Activated CD4-positive, alpha-beta T cell treated with anti-CD3 and anti-CD28 coated beads, Interleukin-2, amount 50 U/mL, for 16 hours (primary cell): ENCODE data around the gene STX8.

Source experiments
- DNase-seq: peaks from one replicate; pipeline ENCODE4 v3.0.0-alpha.2; 2020

Gene STX8

GRCh38 chr17:9435165-9435564, 140.5 kb downstream of the STX8 start:
- DNase-seq = no peak

DNA sequence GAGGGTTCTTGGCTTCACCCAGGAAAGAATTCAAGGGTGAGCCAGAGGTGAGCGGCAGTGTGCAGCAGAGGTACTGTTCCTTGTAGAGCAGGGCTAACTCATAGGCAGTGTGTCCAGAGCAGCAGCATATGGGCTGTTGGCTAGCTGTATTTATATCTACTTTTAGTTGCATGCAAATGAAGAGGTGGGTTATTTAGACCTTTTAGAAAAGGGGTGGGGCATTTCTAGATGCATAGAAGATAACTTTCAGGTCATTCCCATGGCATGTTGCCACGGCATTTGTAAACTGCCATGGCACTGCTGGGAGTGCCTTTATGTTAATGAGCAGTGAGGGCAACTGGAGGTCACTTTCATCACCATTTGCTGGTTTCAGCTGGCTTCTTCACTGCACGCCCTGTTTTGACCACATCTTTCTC, 141.0 kb downstream of the STX8 start:
- no peak for DNase-seq

GRCh38 chr17:9432934-9433421, 142.6 kb downstream of the STX8 start:
- peak; percentile 51 for DNase-seq

DNA sequence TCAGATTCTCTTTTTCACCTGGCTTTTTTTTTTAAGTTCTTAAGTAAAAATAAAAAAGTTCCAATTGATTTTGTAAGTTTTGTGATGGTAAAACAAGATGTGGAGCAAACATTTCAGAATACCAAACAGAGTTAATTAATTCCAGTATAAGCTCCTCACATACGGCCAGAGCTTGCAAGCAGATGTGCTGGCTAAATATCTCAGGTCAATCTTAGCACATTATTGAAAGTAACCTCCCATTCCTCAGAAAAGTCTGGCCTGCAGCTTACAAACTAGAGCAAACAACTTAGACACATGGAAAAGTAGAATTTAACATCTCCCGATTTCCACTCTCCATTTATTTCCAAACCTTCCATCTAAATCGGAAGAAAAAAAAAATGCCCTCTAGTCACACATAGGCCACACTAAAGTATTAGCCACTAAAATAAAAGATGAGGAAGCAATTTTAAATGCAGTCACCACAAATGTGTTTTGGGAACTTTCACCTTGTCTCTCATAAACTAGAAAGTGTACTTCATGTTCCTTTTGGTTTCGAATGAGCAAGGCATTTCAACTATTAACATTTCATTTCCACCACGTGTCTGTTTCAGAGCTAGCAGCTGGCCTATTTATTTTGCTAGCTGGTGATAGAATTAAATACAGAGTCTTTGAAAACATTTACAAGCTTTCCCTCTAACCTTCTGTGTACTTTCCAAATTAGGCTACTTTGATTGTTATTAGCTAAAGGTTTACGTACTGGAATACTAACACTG, 143.3 kb downstream of the STX8 start:
- DNase-seq = peak; percentile 10

- DNase-seq = no peak
Observed at GRCh38 chr17:9431620-9432019, 144.0 kb downstream of the STX8 start.

- no peak for DNase-seq
Observed at GRCh38 chr17:9427465-9428315, 147.9 kb downstream of the STX8 start.

DNA sequence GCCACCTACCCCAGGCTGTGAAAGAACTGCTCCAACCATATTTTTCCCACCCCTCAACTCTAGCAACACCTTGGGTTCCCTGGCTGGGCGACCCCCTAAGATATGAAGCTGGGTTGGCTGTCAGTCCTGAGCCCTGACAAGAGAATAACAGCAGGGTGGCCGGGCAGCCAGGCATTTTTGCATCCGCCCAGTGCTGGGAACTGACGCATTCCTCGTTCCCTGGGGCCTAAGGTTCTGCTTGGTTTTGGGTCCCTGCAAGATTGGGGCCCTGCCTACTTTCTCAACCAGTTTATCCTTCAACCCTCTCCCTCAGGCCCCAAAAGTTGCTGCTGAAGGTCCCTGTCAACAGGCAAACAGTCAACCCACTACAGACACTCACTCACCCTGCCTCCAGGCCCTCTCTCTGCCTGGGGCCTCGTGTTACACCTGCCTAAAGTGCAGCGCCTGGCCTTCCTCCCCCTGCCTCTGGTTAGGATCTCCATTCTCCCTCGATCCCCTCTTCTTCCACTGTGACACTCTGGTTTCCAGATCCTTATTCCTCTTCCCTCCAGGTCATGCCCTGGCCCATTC, 151.5 kb downstream of the STX8 start:
- no peak for DNase-seq

- no peak for DNase-seq
Observed at GRCh38 chr17:9421525-9421924, 154.1 kb downstream of the STX8 start.

GRCh38 chr17:9419932-9420453, 155.6 kb downstream of the STX8 start:
- no peak for DNase-seq

GRCh38 chr17:9414471-9414870, 161.1 kb downstream of the STX8 start:
- no peak for DNase-seq

DNA sequence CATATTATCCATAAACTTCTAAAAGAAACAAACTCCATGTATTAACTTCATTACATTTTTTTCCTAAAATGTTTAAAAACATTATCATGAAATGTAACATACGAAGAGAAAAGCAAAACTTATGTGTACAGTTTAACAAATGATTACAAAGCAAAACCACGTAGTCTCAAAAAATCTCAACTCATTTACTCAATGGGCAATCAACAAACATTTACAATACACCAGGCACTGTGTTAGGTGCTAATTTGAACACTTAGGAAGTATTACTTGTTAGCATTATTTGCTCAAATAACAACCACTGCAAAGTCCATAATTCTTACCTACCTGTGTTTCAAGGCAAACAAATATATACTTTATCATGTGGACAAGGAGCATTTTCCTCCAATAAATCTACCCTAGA, 164.9 kb downstream of the STX8 start:
- DNase-seq = no peak

DNA sequence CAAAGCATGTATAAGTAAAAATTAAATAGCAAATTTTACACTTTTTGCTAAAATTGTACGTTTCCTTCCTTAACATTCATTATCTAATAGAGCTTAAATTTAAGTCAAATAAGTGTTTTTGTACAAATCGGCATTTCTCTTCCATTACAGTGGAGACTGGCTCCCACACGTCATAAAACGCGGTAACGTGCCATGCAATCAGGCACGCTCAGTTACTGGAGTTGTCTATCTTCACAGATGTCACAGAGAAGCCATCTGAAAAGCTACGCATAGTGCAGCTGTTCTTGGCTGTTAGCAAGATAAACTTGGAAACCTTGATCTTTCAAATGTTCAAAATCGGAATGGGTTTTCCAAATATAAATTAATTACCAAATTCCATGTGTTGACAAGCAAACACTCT, 165.3 kb downstream of the STX8 start:
- no peak for DNase-seq

GRCh38 chr17:9409878-9410277, 165.7 kb downstream of the STX8 start:
- no peak for DNase-seq

DNA sequence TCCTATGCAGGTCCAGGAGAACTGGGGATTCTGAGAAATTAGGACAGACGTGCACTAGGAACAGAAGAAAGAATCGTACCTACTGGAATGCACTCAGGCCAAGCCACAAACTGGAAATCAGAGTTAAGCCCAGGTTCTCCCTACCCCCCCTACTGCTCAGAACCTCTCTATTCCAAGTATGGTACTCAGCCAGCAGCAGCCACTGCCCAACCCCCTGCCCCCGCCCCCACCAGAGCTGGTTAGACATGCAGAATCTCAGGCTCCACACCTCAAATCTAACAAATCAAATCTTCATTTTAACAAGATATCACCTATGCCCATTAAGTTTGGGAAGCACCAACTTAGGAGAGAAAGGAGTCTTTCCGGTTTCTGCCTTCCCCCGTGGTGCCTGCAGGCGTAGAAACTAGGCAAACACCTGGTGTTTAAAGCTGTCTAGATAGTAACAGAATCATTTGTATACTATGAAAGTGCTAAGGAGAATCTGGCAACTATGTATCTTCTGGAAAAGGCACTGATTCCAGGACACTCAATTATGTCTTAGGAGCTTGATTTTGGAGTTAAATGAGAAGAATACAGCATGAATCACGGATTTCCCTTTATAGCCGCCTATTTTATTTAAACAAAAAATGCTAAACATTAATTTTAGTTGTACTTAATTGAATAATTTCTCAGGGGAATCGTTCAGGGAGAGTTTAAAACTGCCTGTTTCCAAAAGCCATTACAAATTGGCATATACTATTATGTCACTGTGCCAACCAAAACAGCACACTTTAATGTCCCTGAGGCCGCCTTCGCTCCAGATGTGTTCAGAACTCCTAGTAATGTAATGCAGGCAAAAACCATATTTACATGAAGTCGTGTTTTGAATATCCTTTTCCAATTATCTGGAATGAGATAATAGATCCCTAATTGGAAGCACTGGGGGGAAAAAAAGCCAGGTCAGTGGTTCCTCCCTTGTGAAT, 166.5 kb downstream of the STX8 start:
- no peak for DNase-seq

DNA sequence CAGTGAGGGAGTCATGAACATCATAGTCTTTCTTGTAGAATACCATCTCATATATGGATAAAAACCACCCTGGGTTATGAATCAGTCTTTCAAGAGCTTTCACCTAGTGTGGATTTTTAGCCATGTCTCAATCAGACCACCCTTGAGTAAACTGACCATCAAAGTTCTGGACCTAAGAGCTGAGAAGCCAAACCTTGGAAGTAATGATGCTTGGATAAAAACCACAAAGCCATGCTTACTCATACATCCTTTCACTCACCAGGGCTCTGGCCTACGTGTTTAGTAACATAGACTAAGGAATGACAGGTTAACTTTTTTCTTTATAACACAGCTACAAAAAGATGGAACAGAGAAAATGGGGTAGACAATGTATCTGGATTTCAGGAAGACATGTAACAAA, 167.2 kb downstream of the STX8 start:
- no peak for DNase-seq

GRCh38 chr17:9406046-9406606, 169.5 kb downstream of the STX8 start:
- DNase-seq = no peak

DNA sequence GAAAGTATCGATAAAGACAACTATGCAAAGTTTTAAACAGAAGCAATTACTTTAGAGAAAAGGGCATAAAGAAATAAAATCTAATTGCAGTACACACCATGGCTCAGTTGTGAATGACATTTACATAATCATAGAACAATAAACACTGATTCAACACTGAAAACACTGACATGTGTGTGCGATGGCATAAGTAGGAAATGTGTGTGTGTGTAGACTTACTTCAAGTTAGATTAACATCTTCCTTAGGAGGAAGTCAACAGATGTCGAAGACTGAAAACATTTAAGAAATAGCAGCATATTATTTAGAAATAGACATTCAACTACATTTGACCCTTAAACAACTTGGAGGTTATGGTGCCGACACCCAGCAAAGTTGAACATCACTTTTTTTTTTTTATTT, 172.4 kb downstream of the STX8 start:
- DNase-seq = no peak

GRCh38 chr17:9402590-9403199, 172.9 kb downstream of the STX8 start:
- DNase-seq = peak; percentile 40

DNA sequence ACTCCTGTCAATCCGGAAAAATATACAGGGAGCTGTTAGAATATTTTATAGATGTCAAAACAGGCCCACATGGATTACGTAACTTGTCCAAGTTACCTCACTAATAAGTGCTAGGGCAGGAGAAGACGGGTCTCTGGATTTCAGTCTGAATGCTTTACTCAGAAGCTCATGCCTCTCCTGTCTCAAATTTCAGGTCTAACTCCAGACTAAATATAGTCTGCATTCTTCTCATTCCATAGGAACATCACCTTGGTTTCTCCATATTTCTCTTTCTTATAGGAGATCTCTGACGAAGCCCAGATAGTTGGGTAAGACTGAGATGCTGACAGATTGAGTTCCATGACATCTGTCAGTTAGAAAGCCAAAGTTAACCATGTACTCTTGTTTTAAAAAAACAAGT, 174.2 kb downstream of the STX8 start:
- no peak for DNase-seq

GRCh38 chr17:9389111-9389527, 186.5 kb downstream of the STX8 start:
- DNase-seq = peak; percentile 48

DNA sequence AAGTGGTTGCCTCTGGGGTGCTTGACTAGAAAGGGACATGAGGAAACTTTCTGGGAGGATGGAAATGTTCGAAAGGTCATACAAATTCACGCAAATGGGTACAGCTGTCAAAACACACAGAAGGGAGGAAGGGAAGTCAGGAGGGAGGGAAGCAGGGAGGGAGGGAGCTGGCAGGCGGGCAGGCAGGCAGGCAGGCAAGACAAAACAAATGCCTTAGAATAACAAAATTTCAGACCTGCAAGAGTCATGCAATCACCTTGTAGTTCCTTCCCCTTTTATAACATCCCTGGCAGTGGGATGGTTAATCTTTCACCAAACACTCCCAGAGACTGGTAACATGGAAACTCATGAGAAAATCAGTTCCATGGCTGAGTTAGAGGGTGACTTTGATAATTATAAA, 189.2 kb downstream of the STX8 start:
- no peak for DNase-seq
